Endothelial cell (in vitro differentiated cells): Measurements from ENCODE around the gene FOSB. TPM values are rescaled to one million over a fixed set of nuclear protein-coding genes. Genes with fewer than 3 reads are reported as not detected.

ENCODE experiments used
- DNase-seq: peaks from one replicate; pipeline ENCODE4 v3.0.0; 2021; ENCODE audit warnings: low spot score
- H3K27ac Mint-ChIP-seq: one replicate; pipeline ENCODE4 v1.8.0; 2021; ENCODE audit warnings: mixed read lengths, inconsistent platforms; ENCODE audit not compliant: unreplicated experiment
- H3K27me3 Mint-ChIP-seq: one replicate; pipeline ENCODE4 v1.8.0; 2021; ENCODE audit warnings: mild to moderate bottlenecking, moderate library complexity, mixed read lengths, inconsistent platforms; ENCODE audit not compliant: unreplicated experiment
- H3K36me3 Mint-ChIP-seq: one replicate; pipeline ENCODE4 v1.8.0; 2021; ENCODE audit warnings: mild to moderate bottlenecking, low read depth, mixed read lengths, inconsistent platforms; ENCODE audit not compliant: unreplicated experiment
- H3K4me1 Mint-ChIP-seq: one replicate; pipeline ENCODE4 v1.8.0; 2021; ENCODE audit warnings: mild to moderate bottlenecking, mixed read lengths, inconsistent platforms; ENCODE audit not compliant: unreplicated experiment
- H3K4me3 Mint-ChIP-seq: one replicate; pipeline ENCODE4 v1.8.0; 2021; ENCODE audit warnings: mild to moderate bottlenecking, mixed read lengths, inconsistent platforms; ENCODE audit not compliant: unreplicated experiment
- H3K9me3 Mint-ChIP-seq: one replicate; pipeline ENCODE4 v1.8.0; 2021; ENCODE audit warnings: mixed read lengths, inconsistent platforms; ENCODE audit not compliant: unreplicated experiment
- CTCF ChIP-seq: fragments of 200-600 bp; sonication (generic); IDR thresholded peaks from one replicate; pipeline ENCODE4 v1.5.0; 2021; ENCODE audit warnings: antibody characterized with exemption; ENCODE audit not compliant: unreplicated experiment
- total RNA-seq: library from RNA; stranded (reverse); fragmentation: NEBNext Ultra II Directional; extraction: Animal tissue kit (Norgen Biotek cat#: 25700); gene quantifications from one replicate; pipeline ENCODE4 v1.2.1, GENCODE V29; 2021; ENCODE audit not compliant: unreplicated experiment

FOSB gene
- total RNA-seq, 1 donor from 2014 or later: 64.2 TPM

GRCh38 chr19:45499196-45500180 is 31.7 kb downstream of the FOSB start:
- Mint-ChIP-seq H3K27ac (no peak overlapping the region), H3K4me1 (peaks cover 21% of the 10 kb centered on the region), H3K27me3 (peaks cover 19% of the 10 kb centered on the region), H3K9me3 (no peaks in the 10 kb centered on the region), H3K36me3 (peaks cover 14% of the 10 kb centered on the region), H3K4me3 (peak overlapping the region; percentile 67)
- DNase-seq: peak; percentile 32
- no peak for TF ChIP-seq CTCF

- Mint-ChIP-seq H3K27me3 (peaks cover 26% of the 10 kb centered on the region), H3K4me1 (peaks cover 16% of the 10 kb centered on the region), H3K9me3 (no peaks in the 10 kb centered on the region), H3K4me3 (no peak overlapping the region), H3K27ac (no peak overlapping the region), H3K36me3 (peaks cover 4% of the 10 kb centered on the region)
- no peak for DNase-seq
- no peak for TF ChIP-seq CTCF
Observed at GRCh38 chr19:45500918-45501729, 33.3 kb downstream of the FOSB start.

- H3K4me3 Mint-ChIP-seq: no peak overlapping the region
- peaks cover 15% of the 10 kb centered on the region for H3K4me1 Mint-ChIP-seq
- H3K27ac Mint-ChIP-seq: no peak overlapping the region
- no peak for TF ChIP-seq CTCF
- no peaks in the 10 kb centered on the region for H3K9me3 Mint-ChIP-seq
- peaks cover 26% of the 10 kb centered on the region for H3K27me3 Mint-ChIP-seq
- H3K36me3 Mint-ChIP-seq: peaks cover 4% of the 10 kb centered on the region
- DNase-seq: no peak
Observed at GRCh38 chr19:45501730-45502014, 33.9 kb downstream of the FOSB start.

GRCh38 chr19:45502111-45502510 is 34.3 kb downstream of the FOSB start:
- Mint-ChIP-seq H3K27ac (no peak overlapping the region), H3K4me3 (no peak overlapping the region), H3K4me1 (peaks cover 13% of the 10 kb centered on the region), H3K36me3 (peaks cover 4% of the 10 kb centered on the region), H3K27me3 (peaks cover 24% of the 10 kb centered on the region), H3K9me3 (no peaks in the 10 kb centered on the region)
- no peak for DNase-seq
- no peak for TF ChIP-seq CTCF

- Mint-ChIP-seq H3K36me3 (peaks cover 5% of the 10 kb centered on the region), H3K4me1 (peaks cover 5% of the 10 kb centered on the region), H3K4me3 (no peak overlapping the region), H3K27ac (no peak overlapping the region), H3K9me3 (no peaks in the 10 kb centered on the region), H3K27me3 (peaks cover 16% of the 10 kb centered on the region)
- DNase-seq: no peak
- no peak for TF ChIP-seq CTCF
Observed at GRCh38 chr19:45503909-45504308, 36.1 kb downstream of the FOSB start.
